ENCODE measurements around the gene KCNQ1. TPM values are rescaled to one million over a fixed set of nuclear protein-coding genes. Genes with fewer than 3 reads are reported as not detected.

KCNQ1 gene
- total RNA-seq, 2 experiments from 2014 or later, result 20.4 to 26.0 TPM

- ATAC-seq (no peak), DNase-seq (no peak)
- Mint-ChIP-seq H3K36me3 (ENCODE audit: low read depth) (peaks cover 14% of the 10 kb centered on the region), H3K4me3 (no peak overlapping the region), H3K27me3 (ENCODE audit: low read depth) (peaks cover 2% of the 10 kb centered on the region), H3K4me1 (ENCODE audit: low read depth) (peaks cover 8% of the 10 kb centered on the region), H3K9me3 (ENCODE audit: insufficient read depth) (peaks cover 36% of the 10 kb centered on the region), H3K27ac (no peak overlapping the region)
- ChIA-PET CTCF (no interaction called here), POLR2A (no interaction called here)
Observed at GRCh38 chr11:2824851-2825250, 380.0 kb downstream of the KCNQ1 start.

GRCh38 chr11:2825261-2825888 lies 380.6 kb downstream of the KCNQ1 start:
- Mint-ChIP-seq H3K36me3 (ENCODE audit: low read depth) (peaks cover 14% of the 10 kb centered on the region), H3K9me3 (ENCODE audit: insufficient read depth) (peaks cover 31% of the 10 kb centered on the region), H3K4me1 (ENCODE audit: low read depth) (peaks cover 8% of the 10 kb centered on the region), H3K4me3 (no peak overlapping the region), H3K27me3 (ENCODE audit: low read depth) (peaks cover 2% of the 10 kb centered on the region), H3K27ac (no peak overlapping the region)
- CTCF ChIA-PET, result no interaction called here
- no peak for ATAC-seq
- POLR2A ChIA-PET, result no interaction called here
- no peak for DNase-seq

- H3K9me3 Mint-ChIP-seq (ENCODE audit: insufficient read depth), result peaks cover 26% of the 10 kb centered on the region
- H3K4me3 Mint-ChIP-seq, result no peak overlapping the region
- H3K27me3 Mint-ChIP-seq (ENCODE audit: low read depth), result peaks cover 2% of the 10 kb centered on the region
- ATAC-seq, result peak; percentile 39
- no peak overlapping the region for H3K27ac Mint-ChIP-seq
- ChIA-PET CTCF (no interaction called here), POLR2A (no interaction called here)
- peaks cover 10% of the 10 kb centered on the region for H3K36me3 Mint-ChIP-seq (ENCODE audit: low read depth)
- peaks cover 8% of the 10 kb centered on the region for H3K4me1 Mint-ChIP-seq (ENCODE audit: low read depth)
- no peak for DNase-seq
Observed at GRCh38 chr11:2825889-2826678, 381.3 kb downstream of the KCNQ1 start.

GRCh38 chr11:2826679-2827056 lies 381.9 kb downstream of the KCNQ1 start:
- ATAC-seq, result peak; percentile 39
- Mint-ChIP-seq H3K9me3 (ENCODE audit: insufficient read depth) (peaks cover 25% of the 10 kb centered on the region), H3K36me3 (ENCODE audit: low read depth) (peaks cover 10% of the 10 kb centered on the region), H3K4me1 (ENCODE audit: low read depth) (peaks cover 8% of the 10 kb centered on the region), H3K4me3 (no peak overlapping the region), H3K27me3 (ENCODE audit: low read depth) (peaks cover 2% of the 10 kb centered on the region), H3K27ac (no peak overlapping the region)
- no peak for DNase-seq
- ChIA-PET POLR2A (no interaction called here), CTCF (no interaction called here)

- Mint-ChIP-seq H3K4me1 (ENCODE audit: low read depth) (peaks cover 8% of the 10 kb centered on the region), H3K9me3 (ENCODE audit: insufficient read depth) (peaks cover 22% of the 10 kb centered on the region), H3K4me3 (no peak overlapping the region), H3K36me3 (ENCODE audit: low read depth) (peaks cover 9% of the 10 kb centered on the region), H3K27me3 (ENCODE audit: low read depth) (peaks cover 2% of the 10 kb centered on the region), H3K27ac (peak overlapping the region; percentile 5)
- ChIA-PET CTCF (no interaction called here), POLR2A (no interaction called here)
- DNase-seq (no peak), ATAC-seq (no peak)
Observed at GRCh38 chr11:2827256-2827655, 382.4 kb downstream of the KCNQ1 start.

GRCh38 chr11:2827792-2828191 lies 383.0 kb downstream of the KCNQ1 start:
- Mint-ChIP-seq H3K36me3 (ENCODE audit: low read depth) (peaks cover 4% of the 10 kb centered on the region), H3K4me1 (ENCODE audit: low read depth) (peaks cover 8% of the 10 kb centered on the region), H3K4me3 (no peak overlapping the region), H3K27ac (no peak overlapping the region), H3K9me3 (ENCODE audit: insufficient read depth) (peaks cover 17% of the 10 kb centered on the region), H3K27me3 (ENCODE audit: low read depth) (peaks cover 2% of the 10 kb centered on the region)
- ATAC-seq, result no peak
- no peak for DNase-seq
- CTCF ChIA-PET, result no interaction called here
- POLR2A ChIA-PET, result no interaction called here

- Mint-ChIP-seq H3K4me3 (no peak overlapping the region), H3K4me1 (ENCODE audit: low read depth) (peaks cover 8% of the 10 kb centered on the region), H3K27me3 (ENCODE audit: low read depth) (peaks cover 2% of the 10 kb centered on the region), H3K9me3 (ENCODE audit: insufficient read depth) (peaks cover 9% of the 10 kb centered on the region), H3K36me3 (ENCODE audit: low read depth) (peaks cover 2% of the 10 kb centered on the region), H3K27ac (no peak overlapping the region)
- CTCF ChIA-PET, result interaction anchor here (1.0 kb wide), 1 partner anchor 296 kb away, joined by 3 read pairs; no protein-coding TSS in a partner anchor
- no peak for ATAC-seq
- no peak for DNase-seq
- POLR2A ChIA-PET, result no interaction called here
Observed at GRCh38 chr11:2828585-2829330, 383.9 kb downstream of the KCNQ1 start.

- Mint-ChIP-seq H3K4me1 (ENCODE audit: low read depth) (peaks cover 8% of the 10 kb centered on the region), H3K4me3 (no peak overlapping the region), H3K36me3 (ENCODE audit: low read depth) (peaks cover 2% of the 10 kb centered on the region), H3K27ac (no peak overlapping the region), H3K27me3 (ENCODE audit: low read depth) (peaks cover 2% of the 10 kb centered on the region), H3K9me3 (ENCODE audit: insufficient read depth) (peaks cover 9% of the 10 kb centered on the region)
- ChIA-PET POLR2A (no interaction called here), CTCF (no interaction called here)
- no peak for ATAC-seq
- no peak for DNase-seq
Observed at GRCh38 chr11:2830030-2830812, 385.4 kb downstream of the KCNQ1 start.

- Mint-ChIP-seq H3K9me3 (ENCODE audit: insufficient read depth) (peaks cover 9% of the 10 kb centered on the region), H3K4me1 (ENCODE audit: low read depth) (peaks cover 8% of the 10 kb centered on the region), H3K4me3 (no peak overlapping the region), H3K27ac (no peak overlapping the region), H3K27me3 (ENCODE audit: low read depth) (peaks cover 2% of the 10 kb centered on the region), H3K36me3 (ENCODE audit: low read depth) (peaks cover 2% of the 10 kb centered on the region)
- ATAC-seq (no peak), DNase-seq (no peak)
- POLR2A ChIA-PET, result no interaction called here
- CTCF ChIA-PET, result no interaction called here
Observed at GRCh38 chr11:2830886-2831285, 386.1 kb downstream of the KCNQ1 start.

GRCh38 chr11:2831781-2832532 lies 387.1 kb downstream of the KCNQ1 start:
- Mint-ChIP-seq H3K36me3 (ENCODE audit: low read depth) (peaks cover 2% of the 10 kb centered on the region), H3K27ac (no peak overlapping the region), H3K9me3 (ENCODE audit: insufficient read depth) (peaks cover 9% of the 10 kb centered on the region), H3K4me3 (no peak overlapping the region), H3K4me1 (ENCODE audit: low read depth) (peaks cover 2% of the 10 kb centered on the region), H3K27me3 (ENCODE audit: low read depth) (peaks cover 2% of the 10 kb centered on the region)
- ChIA-PET POLR2A (no interaction called here), CTCF (no interaction called here)
- no peak for DNase-seq
- ATAC-seq, result no peak

- Mint-ChIP-seq H3K27me3 (ENCODE audit: low read depth) (peaks cover 2% of the 10 kb centered on the region), H3K27ac (no peak overlapping the region), H3K9me3 (ENCODE audit: insufficient read depth) (peaks cover 9% of the 10 kb centered on the region), H3K4me3 (no peak overlapping the region), H3K4me1 (ENCODE audit: low read depth) (no peaks in the 10 kb centered on the region), H3K36me3 (ENCODE audit: low read depth) (peaks cover 2% of the 10 kb centered on the region)
- ATAC-seq (no peak), DNase-seq (no peak)
- ChIA-PET CTCF (no interaction called here), POLR2A (no interaction called here)
Observed at GRCh38 chr11:2832533-2833020, 387.8 kb downstream of the KCNQ1 start.
